Lung (tissue), 12 donors: ENCODE measurements around the gene METTL8. TPM values are rescaled to one million over a fixed set of nuclear protein-coding genes. Genes with fewer than 3 reads are reported as not detected.

Source experiments
- ATAC-seq: fragments of 200-7000 bp; cut with Tn5 transposase; one replicate; pipeline ENCODE4 v1.9.1; 2020; ENCODE audit warnings: moderate number of reproducible peaks; ENCODE audit not compliant: insufficient read depth, low FRiP score
- DNase-seq, 3 donors: peaks; one replicate each; pipeline ENCODE4 v3.0.0-alpha.2; 2013 to 2017
- H3K27ac ChIP-seq, 2 donors: one replicate each; pipeline ENCODE4 v1.5.1; 2013; ENCODE audit warnings: mild to moderate bottlenecking in 2 of 2, moderate library complexity in 2 of 2, control low read depth in 1 of 2, inconsistent platforms in 1 of 2, low read depth in 1 of 2, low read length in 1 of 2
- H3K27me3 ChIP-seq, 3 donors: one replicate each; pipeline ENCODE4 v1.5.1; 2013; ENCODE audit warnings: low read length in 2 of 3; ENCODE audit not compliant: control insufficient read depth in 3 of 3, insufficient read depth in 3 of 3
- H3K36me3 ChIP-seq, 4 donors: one replicate each; pipeline ENCODE4 v1.5.1; 2013; ENCODE audit warnings: low read length in 4 of 4, mild to moderate bottlenecking in 1 of 4, moderate library complexity in 1 of 4; ENCODE audit not compliant: control insufficient read depth in 4 of 4, insufficient read depth in 4 of 4
- H3K4me1 ChIP-seq, 5 donors: one replicate each; pipeline ENCODE4 v1.5.1; 2013; ENCODE audit warnings: low read length in 5 of 5, mild to moderate bottlenecking in 2 of 5, moderate library complexity in 1 of 5; ENCODE audit not compliant: control insufficient read depth in 5 of 5, insufficient read depth in 5 of 5
- H3K4me3 ChIP-seq: one replicate; pipeline ENCODE4 v1.5.1; 2013; ENCODE audit warnings: mild to moderate bottlenecking, control low read depth, moderate library complexity
- H3K9ac ChIP-seq, 2 donors: one replicate each; pipeline ENCODE4 v1.5.1; 2013; ENCODE audit warnings: low read length in 2 of 2, control low read depth in 1 of 2; ENCODE audit not compliant: insufficient read depth in 1 of 2
- H3K9me3 ChIP-seq, 4 donors: one replicate each; pipeline ENCODE4 v1.5.1; 2013; ENCODE audit warnings: low read length in 3 of 4, mild to moderate bottlenecking in 1 of 4, moderate library complexity in 1 of 4; ENCODE audit not compliant: control insufficient read depth in 4 of 4, insufficient read depth in 3 of 4
- WGBS, 2 donors: extraction: QIAGEN DNeasy Blood & Tissue Kit; methylation state at CpG; one replicate each; pipeline ENCODE4 v1.1.7; 2013; 5-methylcytosine and 5-hydroxymethylcytosine counted together
- polyA plus RNA-seq, 2 donors: library from polyadenylated mRNA; stranded (reverse); fragments of 200-250 nt; gene quantifications; one replicate each; pipeline ENCODE4 v1.2.1, GENCODE V29; 2013
- total RNA-seq, 2 donors: library from RNA; depleted of rRNA in 1 of 2; stranded (reverse); fragments of >200 nt in 1 of 2; gene quantifications; one replicate each; pipeline ENCODE4 v1.2.1, GENCODE V29; 2014 to 2021
- TF ChIP-seq, protein P1 (sequence below): IDR thresholded peaks from 2 replicates; pipeline ENCODE4 v1.5.1; 2012; ENCODE audit warnings: mild to moderate bottlenecking; ENCODE audit errors: control extremely low read depth, extremely low read depth
- donor health status: control.
- donor health status: control.
- donor health status: Bipolar disorder and iron deficiency.
- donor health status: healthy.
- donor health status: DM: yes; HTN: yes; CAD: no.

METTL8 gene
- total and polyA plus RNA-seq, 4 donors: 4.9 to 9.3 (median 8.5) TPM

DNA sequence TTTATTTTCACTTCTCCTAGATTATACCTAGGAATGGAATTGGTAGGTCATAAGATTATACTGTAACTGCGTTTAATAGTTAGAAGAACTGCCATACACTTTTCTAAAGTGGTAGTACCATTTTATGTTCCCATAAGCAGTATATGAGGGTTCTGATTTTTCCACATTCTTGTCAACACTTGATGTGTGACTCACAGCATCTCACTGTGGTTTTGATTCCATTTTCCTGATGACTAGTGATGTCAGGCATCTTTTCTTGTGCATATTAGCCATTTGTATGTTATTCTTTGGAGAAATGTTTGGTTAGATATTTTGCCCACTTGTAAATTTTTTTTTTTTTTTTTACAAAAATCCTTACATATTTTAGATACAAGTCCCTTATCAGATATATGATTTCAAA lies 2.5 kb upstream of the METTL8 start:
- no peak overlapping the region for H3K4me3 ChIP-seq
- peaks cover 0 to 3% (median 0%) of the 10 kb centered on the region in 4 donors for H3K9me3 ChIP-seq
- TF ChIP-seq, protein P1, sequence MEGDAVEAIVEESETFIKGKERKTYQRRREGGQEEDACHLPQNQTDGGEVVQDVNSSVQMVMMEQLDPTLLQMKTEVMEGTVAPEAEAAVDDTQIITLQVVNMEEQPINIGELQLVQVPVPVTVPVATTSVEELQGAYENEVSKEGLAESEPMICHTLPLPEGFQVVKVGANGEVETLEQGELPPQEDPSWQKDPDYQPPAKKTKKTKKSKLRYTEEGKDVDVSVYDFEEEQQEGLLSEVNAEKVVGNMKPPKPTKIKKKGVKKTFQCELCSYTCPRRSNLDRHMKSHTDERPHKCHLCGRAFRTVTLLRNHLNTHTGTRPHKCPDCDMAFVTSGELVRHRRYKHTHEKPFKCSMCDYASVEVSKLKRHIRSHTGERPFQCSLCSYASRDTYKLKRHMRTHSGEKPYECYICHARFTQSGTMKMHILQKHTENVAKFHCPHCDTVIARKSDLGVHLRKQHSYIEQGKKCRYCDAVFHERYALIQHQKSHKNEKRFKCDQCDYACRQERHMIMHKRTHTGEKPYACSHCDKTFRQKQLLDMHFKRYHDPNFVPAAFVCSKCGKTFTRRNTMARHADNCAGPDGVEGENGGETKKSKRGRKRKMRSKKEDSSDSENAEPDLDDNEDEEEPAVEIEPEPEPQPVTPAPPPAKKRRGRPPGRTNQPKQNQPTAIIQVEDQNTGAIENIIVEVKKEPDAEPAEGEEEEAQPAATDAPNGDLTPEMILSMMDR: no peak
- WGBS, 2 donors: 98% methylated on average over 1 of the region's 1 CpG
- DNase-seq: no peak
- H3K36me3 ChIP-seq: peaks cover 6 to 21% (median 14%) of the 10 kb centered on the region in 4 donors
- no peak overlapping the region for H3K27ac ChIP-seq
- ATAC-seq: no peak
- no peaks in the 10 kb centered on the region for H3K27me3 ChIP-seq
- H3K9ac ChIP-seq: no peak overlapping the region
- H3K4me1 ChIP-seq: peaks cover 0 to 23% (median 5%) of the 10 kb centered on the region in 5 donors

DNA sequence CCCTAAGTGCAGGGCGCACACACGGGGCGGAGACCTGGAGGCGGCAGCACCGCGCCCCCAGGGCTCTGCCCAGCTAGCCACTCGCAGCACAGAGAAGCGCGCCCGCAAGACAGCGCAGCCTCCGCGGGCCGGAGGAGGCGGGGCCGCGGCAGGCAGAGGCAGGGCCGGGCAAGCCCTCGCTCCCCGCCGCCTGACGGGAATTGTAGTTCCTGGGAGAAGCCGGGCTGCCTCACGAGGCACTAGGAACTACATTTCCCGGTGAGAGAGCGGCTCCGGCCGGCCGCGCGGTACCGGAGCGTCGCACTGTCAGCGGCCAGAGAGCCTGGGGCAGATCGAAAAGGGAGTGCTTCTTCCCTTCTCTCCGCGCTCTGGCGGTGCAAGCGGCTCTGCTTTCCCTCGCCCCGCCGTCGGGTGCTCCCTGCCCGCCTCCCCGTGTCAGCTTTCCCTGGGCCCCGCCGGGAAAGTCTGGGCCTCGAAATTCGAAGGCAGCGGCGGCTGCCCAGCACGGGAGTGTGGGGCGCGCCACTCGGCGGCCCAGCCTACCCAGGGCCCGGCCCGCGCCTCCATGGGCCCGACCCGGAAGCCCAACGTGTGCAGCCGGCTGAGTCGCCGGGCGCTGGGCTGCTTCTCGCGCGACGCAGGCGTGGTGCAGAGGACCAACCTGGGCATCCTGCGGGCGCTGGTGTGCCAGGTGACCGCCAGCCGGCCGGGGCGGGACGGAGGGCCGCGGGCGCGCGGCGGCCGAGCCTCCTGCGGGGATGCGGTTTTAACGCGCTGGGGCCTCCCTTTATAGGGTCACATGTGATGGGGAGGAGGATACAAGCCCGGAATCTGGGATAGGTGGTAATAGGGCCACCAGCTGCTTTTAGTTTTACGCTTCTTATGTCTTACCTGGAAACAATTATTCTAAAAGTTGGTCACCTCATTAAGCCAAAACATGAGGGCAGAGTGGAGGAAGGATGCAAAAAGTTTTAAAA lies 511 bp upstream of the METTL8 start, which contains the start of gene DCAF17:
Gene DCAF17, plus strand, starts transcription at position 214 of the 977 bp plus-strand sequence. Its CDS starts 352 bp downstream, at position 566.
- DNase-seq: peak; percentile 97 to 98 (median 97)
- peaks cover 0 to 3% (median 0%) of the 10 kb centered on the region in 4 donors for H3K9me3 ChIP-seq
- H3K4me1 ChIP-seq: peaks cover 0 to 23% (median 5%) of the 10 kb centered on the region in 5 donors
- H3K27me3 ChIP-seq: no peaks in the 10 kb centered on the region
- TF ChIP-seq, protein P1: peak; percentile 6
- H3K27ac ChIP-seq: peak within 1 kb of the TSS; percentile 94 to 99
- peak; percentile 99 for ATAC-seq
- H3K36me3 ChIP-seq: peaks cover 0 to 19% (median 10%) of the 10 kb centered on the region in 4 donors
- H3K9ac ChIP-seq: peak within 1 kb of the TSS; percentile 31 to 77
- 0 to 1% methylated on average over 78 to 92 of the region's 92 CpGs for WGBS, 2 donors
- H3K4me3 ChIP-seq: peak within 1 kb of the TSS; percentile 83

DNA sequence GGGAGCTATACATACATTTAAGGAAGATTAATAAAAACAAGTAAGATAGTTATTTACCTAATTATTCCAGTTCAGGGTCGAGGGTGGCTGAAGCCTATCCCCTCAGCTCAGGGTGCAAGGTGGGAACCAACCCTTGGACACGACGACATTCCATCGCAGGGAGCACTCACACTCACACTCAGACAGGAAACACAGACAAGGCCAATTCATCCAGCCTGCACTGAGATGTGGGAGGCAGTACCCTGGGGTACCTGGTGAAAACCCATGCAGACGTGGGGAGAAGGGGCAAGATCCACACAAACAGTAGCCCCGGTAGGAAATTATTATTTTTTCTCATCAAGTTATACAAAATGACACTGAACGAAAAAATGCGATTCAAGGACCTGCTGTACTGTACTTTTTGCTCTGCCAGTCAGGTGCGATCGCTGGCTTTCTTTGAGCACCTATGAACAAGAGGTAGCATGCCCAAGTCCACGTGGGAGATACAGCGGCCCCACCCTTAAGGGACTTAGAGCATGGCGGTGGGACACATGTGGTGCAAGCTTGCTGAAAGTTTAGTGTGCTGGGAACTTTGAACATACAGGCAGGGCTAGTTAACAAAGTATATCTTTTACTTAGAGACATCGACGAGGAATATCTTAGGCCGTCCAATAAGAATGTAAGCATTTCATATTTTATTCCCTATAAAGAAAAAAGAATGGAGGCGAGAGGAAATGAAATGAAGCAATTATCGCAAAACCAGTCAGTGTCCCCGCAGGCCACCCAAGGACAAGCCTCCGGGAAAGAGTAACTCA lies 624 bp downstream of the METTL8 start:
- ATAC-seq: no peak
- TF ChIP-seq, protein P1: no peak
- H3K27ac ChIP-seq: peak overlapping the region; percentile 84 to 99

More for the DNA sequence above, 624 bp downstream of the METTL8 start:
- peak in 2 of 3 donors; percentile 41 to 49 for DNase-seq
- WGBS, 2 donors: 24 to 25% methylated on average over 20 of the region's 20 CpGs
- peaks cover 0 to 16% (median 7%) of the 10 kb centered on the region in 4 donors for H3K36me3 ChIP-seq
- peaks cover 0 to 3% (median 0%) of the 10 kb centered on the region in 4 donors for H3K9me3 ChIP-seq
- H3K4me1 ChIP-seq: peaks cover 0 to 23% (median 5%) of the 10 kb centered on the region in 5 donors
- peak overlapping the region; percentile 83 for H3K4me3 ChIP-seq
- no peaks in the 10 kb centered on the region for H3K27me3 ChIP-seq
- peak overlapping the region in 1 of 2 donors; percentile 77 for H3K9ac ChIP-seq
